CD14-positive monocyte (primary cell): ENCODE data around the gene YWHAE. TPM values are rescaled to one million over a fixed set of nuclear protein-coding genes. Genes with fewer than 3 reads are reported as not detected.

Source experiments
- DNase-seq, 3 donors: peaks; one replicate each; pipeline ENCODE4 v3.0.0-alpha.2; 2011 to 2022
- H2AFZ ChIP-seq: 2 replicates; pipeline ENCODE4 v1.6.0; 2012; ENCODE audit warnings: mild to moderate bottlenecking, low read depth, low read length, inconsistent platforms; ENCODE audit not compliant: insufficient read depth, poor library complexity, severe bottlenecking
- H3K27ac ChIP-seq, 2 donors: 1 replicate in 1 of 2; 2 replicates in 1 of 2; pipeline ENCODE4 v1.5.1; 2012 to 2013; ENCODE audit warnings: low read length in 2 of 2, control low read depth in 1 of 2, inconsistent platforms in 1 of 2, low read depth in 1 of 2, mild to moderate bottlenecking in 1 of 2
- H3K27me3 ChIP-seq, 2 donors: one replicate each; pipeline versions ENCODE4 v1.6.0 to v1.6.1; 2011 to 2013; ENCODE audit warnings: low read length in 2 of 2; ENCODE audit not compliant: control insufficient read depth in 2 of 2, insufficient read depth in 2 of 2
- H3K36me3 ChIP-seq, 2 donors: replicated peaks in 1 of 2; 1 replicate in 1 of 2; 2 replicates in 1 of 2; pipeline versions ENCODE4 v1.5.1 to v1.6.1; 2012 to 2013; ENCODE audit warnings: low read length in 2 of 2, control low read depth in 1 of 2, inconsistent platforms in 1 of 2, mild to moderate bottlenecking in 1 of 2; ENCODE audit not compliant: insufficient read depth in 2 of 2, control insufficient read depth in 1 of 2
- H3K4me1 ChIP-seq, 2 donors: 1 replicate in 1 of 2; 2 replicates in 1 of 2; pipeline versions ENCODE4 v1.5.1 to v1.6.1; 2012 to 2013; ENCODE audit warnings: low read length in 2 of 2, control low read depth in 1 of 2, inconsistent platforms in 1 of 2, mild to moderate bottlenecking in 1 of 2, moderate library complexity in 1 of 2; ENCODE audit not compliant: insufficient read depth in 2 of 2, control insufficient read depth in 1 of 2
- H3K4me2 ChIP-seq: replicated peaks from 2 replicates; pipeline ENCODE3; 2012; ENCODE audit warnings: low read length, moderate library complexity, mild to moderate bottlenecking; ENCODE audit not compliant: poor library complexity, severe bottlenecking; ENCODE audit errors: extremely low read depth
- H3K4me3 ChIP-seq, 3 experiments: fragments of 200-600 bp in 1 of 3; sonication (generic) in 1 of 3; replicated peaks in 1 of 3; 1 replicate in 2 of 3; 2 replicates in 1 of 3; pipeline ENCODE4 v1.5.1; 2011 to 2013; ENCODE audit warnings: low read length in 3 of 3, mild to moderate bottlenecking in 3 of 3, control low read depth in 2 of 3, low read depth in 2 of 3, inconsistent platforms in 1 of 3, moderate library complexity in 1 of 3
- H3K79me2 ChIP-seq: 2 replicates; pipeline ENCODE4 v1.6.0; 2012; ENCODE audit warnings: mild to moderate bottlenecking, control low read depth, inconsistent platforms, low read length, moderate library complexity; ENCODE audit not compliant: insufficient read depth
- H3K9ac ChIP-seq: 2 replicates; pipeline ENCODE4 v1.6.0; 2017; ENCODE audit warnings: low read length, mild to moderate bottlenecking; ENCODE audit not compliant: insufficient read depth, poor library complexity, severe bottlenecking
- H3K9me3 ChIP-seq, 2 donors: replicated peaks in 1 of 2; 1 replicate in 1 of 2; 2 replicates in 1 of 2; pipeline versions ENCODE4 v1.5.1 to v1.6.1; 2012 to 2013; ENCODE audit warnings: low read length in 2 of 2, control low read depth in 1 of 2; ENCODE audit not compliant: control insufficient read depth in 1 of 2, insufficient read depth in 1 of 2
- H4K20me1 ChIP-seq: 2 replicates; pipeline ENCODE4 v1.6.0; 2012; ENCODE audit warnings: mild to moderate bottlenecking, low read length, control low read depth, moderate library complexity; ENCODE audit not compliant: insufficient read depth
- H3K27ac Mint-ChIP-seq, 7 donors: one replicate each; pipeline ENCODE4 v1.8.0; 2020; ENCODE audit warnings: mild to moderate bottlenecking in 7 of 7, mixed read lengths in 7 of 7, moderate library complexity in 6 of 7, inconsistent platforms in 2 of 7
- H3K27me3 Mint-ChIP-seq, 3 donors: one replicate each; pipeline ENCODE4 v1.8.0; 2021 to 2022; ENCODE audit warnings: low read depth in 3 of 3, mild to moderate bottlenecking in 3 of 3, mixed read lengths in 3 of 3, moderate library complexity in 3 of 3, inconsistent platforms in 1 of 3
- H3K36me3 Mint-ChIP-seq, 2 donors: one replicate each; pipeline ENCODE4 v1.8.0; 2020; ENCODE audit warnings: mixed read lengths in 2 of 2, inconsistent platforms in 1 of 2, mild to moderate bottlenecking in 1 of 2
- H3K4me1 Mint-ChIP-seq: one replicate; pipeline ENCODE4 v1.8.0; 2020; ENCODE audit warnings: mild to moderate bottlenecking, mixed read lengths
- H3K4me3 Mint-ChIP-seq, 2 donors: one replicate each; pipeline ENCODE4 v1.8.0; 2020; ENCODE audit warnings: mild to moderate bottlenecking in 2 of 2, mixed read lengths in 2 of 2, moderate library complexity in 1 of 2
- H3K9me3 Mint-ChIP-seq, 7 donors: one replicate each; pipeline ENCODE4 v1.8.0; 2020 to 2022; ENCODE audit warnings: mixed read lengths in 7 of 7, mild to moderate bottlenecking in 6 of 7, moderate library complexity in 6 of 7, inconsistent platforms in 2 of 7
- CTCF ChIP-seq: fragments of 200-600 bp; IDR thresholded peaks from one replicate; pipeline ENCODE4 v1.8.0; 2022; ENCODE audit warnings: antibody characterized with exemption, mild to moderate bottlenecking
- WGBS: methylation state at CpG from one replicate; pipeline ENCODE4 v1.1.5; 2013; ENCODE audit warnings: missing lambda C conversion rate; ENCODE audit not compliant: insufficient coverage; 5-methylcytosine and 5-hydroxymethylcytosine counted together
- intact Hi-C, 2 donors: fragments of 100-400 bp; cut with micrococcal nuclease; formaldehyde crosslinking; loops; one replicate each; pipeline versions ENCODE4 v1.15.0 to v1.15.1; 2023
- polyA plus RNA-seq, 3 donors: library from polyadenylated mRNA; depleted of rRNA in 1 of 3; unstranded in 2 of 3; stranded (reverse) in 1 of 3; fragments of 300-500 nt in 2 of 3; fragments of >200 nt in 1 of 3; fragmentation: Illumina TruSeq in 2 of 3; gene quantifications; 1 replicate in 2 of 3; 2 replicates in 1 of 3; pipeline ENCODE4 v1.2.3, GENCODE V29; 2012 to 2021

Gene YWHAE
- polyA plus RNA-seq, 3 donors: 165 to 185 (median 168) TPM

GRCh38 chr17:1322480-1322879 lies 77.5 kb downstream of the YWHAE start:
- intact Hi-C loops: no loop called here
- Mint-ChIP-seq H3K36me3 (no peaks in the 10 kb centered on the region), H3K4me1 (no peaks in the 10 kb centered on the region), H3K27ac (no peak overlapping the region), H3K27me3 (peaks cover 7 to 33% (median 32%) of the 10 kb centered on the region in 3 donors), H3K9me3 (no peaks in the 10 kb centered on the region), H3K4me3 (peak overlapping the region in 1 of 2 donors; percentile 11)
- Histone ChIP-seq H3K4me2 (no peak overlapping the region), H2AFZ (no peak overlapping the region), H3K9me3 (no peaks in the 10 kb centered on the region), H3K36me3 (no peaks in the 10 kb centered on the region), H3K4me3 (no peak overlapping the region), H3K27ac (no peak overlapping the region), H3K79me2 (no peaks in the 10 kb centered on the region), H4K20me1 (no peaks in the 10 kb centered on the region), H3K4me1 (no peaks in the 10 kb centered on the region), H3K9ac (no peak overlapping the region), H3K27me3 (peaks cover 0 to 6% of the 10 kb centered on the region in 2 donors)
- WGBS: 73% methylated on average over 7 of the region's 10 CpGs
- TF ChIP-seq CTCF: no peak
- DNase-seq: no peak

GRCh38 chr17:1322014-1322428 lies 78.0 kb downstream of the YWHAE start:
- Histone ChIP-seq H3K27me3 (peaks cover 0 to 6% of the 10 kb centered on the region in 2 donors), H3K36me3 (no peaks in the 10 kb centered on the region), H3K4me2 (no peak overlapping the region), H2AFZ (no peak overlapping the region), H3K9me3 (no peaks in the 10 kb centered on the region), H4K20me1 (no peaks in the 10 kb centered on the region), H3K79me2 (no peaks in the 10 kb centered on the region), H3K27ac (no peak overlapping the region), H3K9ac (no peak overlapping the region), H3K4me3 (no peak overlapping the region), H3K4me1 (no peaks in the 10 kb centered on the region)
- peak overlapping the region in 1 of 2 donors; percentile 11 for H3K4me3 Mint-ChIP-seq
- no peaks in the 10 kb centered on the region for H3K36me3 Mint-ChIP-seq
- H3K27ac Mint-ChIP-seq: no peak overlapping the region
- H3K4me1 Mint-ChIP-seq: no peaks in the 10 kb centered on the region
- intact Hi-C loops: no loop called here
- H3K27me3 Mint-ChIP-seq: peaks cover 9 to 33% (median 33%) of the 10 kb centered on the region in 3 donors
- 74% methylated on average over 5 of the region's 6 CpGs for WGBS
- no peaks in the 10 kb centered on the region for H3K9me3 Mint-ChIP-seq
- TF ChIP-seq CTCF: no peak
- no peak for DNase-seq
